ENCODE measurements around the gene RPLP1.

DNA sequence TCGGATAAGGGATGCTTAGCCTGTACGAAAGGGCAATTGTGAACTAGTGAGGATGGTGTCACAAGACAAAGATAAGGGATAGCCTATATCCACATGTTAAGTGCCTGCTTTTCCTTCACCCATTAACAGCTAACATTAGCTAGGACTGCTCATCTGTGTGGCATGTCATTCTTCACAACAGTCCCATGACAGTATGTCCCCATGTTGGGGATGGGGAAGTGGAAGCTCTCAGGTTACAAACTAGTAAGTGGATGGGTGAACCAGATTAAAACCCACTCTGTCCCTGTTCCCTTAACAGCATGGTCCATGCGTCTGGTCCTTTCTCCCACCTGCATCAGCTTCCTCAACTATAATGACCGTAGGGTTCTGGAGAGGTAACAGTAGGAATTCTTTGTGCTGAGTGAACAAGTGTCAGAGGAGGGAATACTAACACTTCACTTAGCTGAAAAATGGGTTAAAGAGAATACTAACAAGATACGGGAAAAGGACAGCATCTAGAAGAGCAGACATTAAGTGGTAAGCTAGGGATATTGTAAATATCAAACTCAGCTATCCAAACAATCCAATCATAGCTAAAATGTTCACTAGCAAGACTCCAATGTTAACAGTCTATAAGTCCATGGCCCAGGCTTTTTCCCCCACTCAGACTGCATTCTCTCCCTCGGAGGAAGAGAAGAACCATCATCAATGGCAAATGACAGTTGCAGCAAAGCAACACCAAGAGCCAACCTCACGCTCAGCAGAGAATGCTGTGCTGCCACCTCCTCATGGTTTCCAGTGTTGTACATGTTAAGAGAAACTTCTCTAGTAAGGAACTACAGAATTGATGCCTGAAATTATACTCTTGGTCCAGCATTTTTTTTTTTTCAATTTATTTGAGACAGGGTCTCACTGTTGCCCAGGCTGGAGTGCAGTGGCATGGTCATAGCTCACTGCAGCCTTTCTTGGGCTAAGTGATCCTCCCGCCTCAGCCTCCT is 5.0 kb downstream of the RPLP1 start:
- TF ChIP-seq, protein P1, sequence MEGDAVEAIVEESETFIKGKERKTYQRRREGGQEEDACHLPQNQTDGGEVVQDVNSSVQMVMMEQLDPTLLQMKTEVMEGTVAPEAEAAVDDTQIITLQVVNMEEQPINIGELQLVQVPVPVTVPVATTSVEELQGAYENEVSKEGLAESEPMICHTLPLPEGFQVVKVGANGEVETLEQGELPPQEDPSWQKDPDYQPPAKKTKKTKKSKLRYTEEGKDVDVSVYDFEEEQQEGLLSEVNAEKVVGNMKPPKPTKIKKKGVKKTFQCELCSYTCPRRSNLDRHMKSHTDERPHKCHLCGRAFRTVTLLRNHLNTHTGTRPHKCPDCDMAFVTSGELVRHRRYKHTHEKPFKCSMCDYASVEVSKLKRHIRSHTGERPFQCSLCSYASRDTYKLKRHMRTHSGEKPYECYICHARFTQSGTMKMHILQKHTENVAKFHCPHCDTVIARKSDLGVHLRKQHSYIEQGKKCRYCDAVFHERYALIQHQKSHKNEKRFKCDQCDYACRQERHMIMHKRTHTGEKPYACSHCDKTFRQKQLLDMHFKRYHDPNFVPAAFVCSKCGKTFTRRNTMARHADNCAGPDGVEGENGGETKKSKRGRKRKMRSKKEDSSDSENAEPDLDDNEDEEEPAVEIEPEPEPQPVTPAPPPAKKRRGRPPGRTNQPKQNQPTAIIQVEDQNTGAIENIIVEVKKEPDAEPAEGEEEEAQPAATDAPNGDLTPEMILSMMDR (IDR thresholded peaks at IDR 0.05; ENCODE audit: borderline replicate concordance, extremely low read depth, low read length, poor library complexity, severe bottlenecking) = no peak
- no peak for TF ChIP-seq EZH2 (IDR thresholded peaks at IDR 0.05; ENCODE audit: borderline replicate concordance, low read depth, low read length, severe bottlenecking)
